Trophoblast cell (in vitro differentiated cells and primary cell): ENCODE data around the gene LRRC18.

ENCODE experiments used
- DNase-seq, 2 donors: peaks; one replicate each; pipeline ENCODE4 v3.0.0-alpha.2; 2016
- H2AFZ ChIP-seq: 2 replicates; pipeline ENCODE4 v1.6.1; 2013; ENCODE audit warnings: low read length, moderate library complexity, mild to moderate bottlenecking; ENCODE audit not compliant: insufficient read depth, poor library complexity
- H2AK5ac ChIP-seq: 2 replicates; pipeline ENCODE4 v1.6.1; 2013; ENCODE audit warnings: mild to moderate bottlenecking, low read length
- H2BK120ac ChIP-seq: 2 replicates; pipeline ENCODE4 v1.6.1; 2013; ENCODE audit warnings: low read length, mild to moderate bottlenecking, moderate library complexity; ENCODE audit not compliant: insufficient read depth, poor library complexity
- H2BK12ac ChIP-seq: 2 replicates; pipeline ENCODE4 v1.6.1; 2013; ENCODE audit warnings: mild to moderate bottlenecking, low read length, moderate library complexity
- H2BK5ac ChIP-seq: 2 replicates; pipeline ENCODE4 v1.6.1; 2013; ENCODE audit warnings: low read length, low read depth, moderate library complexity, mild to moderate bottlenecking; ENCODE audit not compliant: poor library complexity
- H3K14ac ChIP-seq: 2 replicates; pipeline ENCODE4 v1.6.1; 2013; ENCODE audit warnings: mild to moderate bottlenecking, low read length
- H3K18ac ChIP-seq: 2 replicates; pipeline ENCODE4 v1.6.1; 2013; ENCODE audit warnings: mild to moderate bottlenecking, low read length
- H3K23ac ChIP-seq: 2 replicates; pipeline ENCODE4 v1.6.1; 2013; ENCODE audit warnings: low read length
- H3K27ac ChIP-seq: 2 replicates; pipeline ENCODE4 v1.5.1; 2013; ENCODE audit warnings: low read depth, mild to moderate bottlenecking, inconsistent platforms, low read length, moderate library complexity
- H3K27me3 ChIP-seq: 2 replicates; pipeline ENCODE4 v1.6.1; 2013; ENCODE audit warnings: inconsistent platforms, mild to moderate bottlenecking, low read length, moderate library complexity; ENCODE audit not compliant: insufficient read depth
- H3K36me3 ChIP-seq, 2 experiments: 1 replicate in 1 of 2; 2 replicates in 1 of 2; pipeline ENCODE4 v1.6.1; 2013; ENCODE audit warnings: low read length in 2 of 2, mild to moderate bottlenecking in 2 of 2, moderate library complexity in 1 of 2; ENCODE audit not compliant: insufficient read depth in 2 of 2, control insufficient read depth in 1 of 2
- H3K4ac ChIP-seq: 2 replicates; pipeline ENCODE4 v1.6.1; 2013; ENCODE audit warnings: low read depth, mild to moderate bottlenecking, low read length, moderate library complexity
- H3K4me1 ChIP-seq, 2 experiments: 1 replicate in 1 of 2; 2 replicates in 1 of 2; pipeline ENCODE4 v1.6.1; 2013; ENCODE audit warnings: low read length in 2 of 2, mild to moderate bottlenecking in 2 of 2, moderate library complexity in 1 of 2; ENCODE audit not compliant: insufficient read depth in 2 of 2, control insufficient read depth in 1 of 2
- H3K4me2 ChIP-seq: 2 replicates; pipeline ENCODE4 v1.6.1; 2013; ENCODE audit warnings: inconsistent platforms, mild to moderate bottlenecking, low read length, moderate library complexity
- H3K4me3 ChIP-seq: 2 replicates; pipeline ENCODE4 v1.5.1; 2013; ENCODE audit warnings: mild to moderate bottlenecking, low read depth, low read length, inconsistent platforms
- H3K79me1 ChIP-seq: one replicate; pipeline ENCODE4 v1.6.1; 2013; ENCODE audit warnings: low read length
- H3K79me2 ChIP-seq: 2 replicates; pipeline ENCODE4 v1.6.1; 2013; ENCODE audit warnings: low read length, mild to moderate bottlenecking; ENCODE audit not compliant: control insufficient read depth, insufficient read depth, poor library complexity
- H3K9ac ChIP-seq: 2 replicates; pipeline ENCODE4 v1.6.1; 2013; ENCODE audit warnings: mild to moderate bottlenecking, low read length
- H3K9me3 ChIP-seq: 2 replicates; pipeline ENCODE4 v1.6.1; 2013; ENCODE audit warnings: low read depth, mild to moderate bottlenecking, control low read depth, inconsistent platforms, low read length; ENCODE audit not compliant: insufficient read depth
- H4K12ac ChIP-seq: 2 replicates; pipeline ENCODE4 v1.6.1; 2013; ENCODE audit warnings: low read depth, mild to moderate bottlenecking, low read length, moderate library complexity
- H4K8ac ChIP-seq: 2 replicates; pipeline ENCODE4 v1.6.1; 2013; ENCODE audit warnings: low read depth, mild to moderate bottlenecking, low read length, moderate library complexity
- H4K91ac ChIP-seq: one replicate; pipeline ENCODE4 v1.6.1; 2013; ENCODE audit warnings: low read depth, mild to moderate bottlenecking, low read length, moderate library complexity
- WGBS: extraction: QIAGEN DNeasy Blood & Tissue Kit; methylation state at CpG from one replicate; pipeline ENCODE4 v1.1.7; 2013; ENCODE audit warnings: missing lambda C conversion rate; ENCODE audit not compliant: insufficient read length, insufficient coverage; ENCODE audit errors: extremely low coverage; 5-methylcytosine and 5-hydroxymethylcytosine counted together

LRRC18 gene

DNA sequence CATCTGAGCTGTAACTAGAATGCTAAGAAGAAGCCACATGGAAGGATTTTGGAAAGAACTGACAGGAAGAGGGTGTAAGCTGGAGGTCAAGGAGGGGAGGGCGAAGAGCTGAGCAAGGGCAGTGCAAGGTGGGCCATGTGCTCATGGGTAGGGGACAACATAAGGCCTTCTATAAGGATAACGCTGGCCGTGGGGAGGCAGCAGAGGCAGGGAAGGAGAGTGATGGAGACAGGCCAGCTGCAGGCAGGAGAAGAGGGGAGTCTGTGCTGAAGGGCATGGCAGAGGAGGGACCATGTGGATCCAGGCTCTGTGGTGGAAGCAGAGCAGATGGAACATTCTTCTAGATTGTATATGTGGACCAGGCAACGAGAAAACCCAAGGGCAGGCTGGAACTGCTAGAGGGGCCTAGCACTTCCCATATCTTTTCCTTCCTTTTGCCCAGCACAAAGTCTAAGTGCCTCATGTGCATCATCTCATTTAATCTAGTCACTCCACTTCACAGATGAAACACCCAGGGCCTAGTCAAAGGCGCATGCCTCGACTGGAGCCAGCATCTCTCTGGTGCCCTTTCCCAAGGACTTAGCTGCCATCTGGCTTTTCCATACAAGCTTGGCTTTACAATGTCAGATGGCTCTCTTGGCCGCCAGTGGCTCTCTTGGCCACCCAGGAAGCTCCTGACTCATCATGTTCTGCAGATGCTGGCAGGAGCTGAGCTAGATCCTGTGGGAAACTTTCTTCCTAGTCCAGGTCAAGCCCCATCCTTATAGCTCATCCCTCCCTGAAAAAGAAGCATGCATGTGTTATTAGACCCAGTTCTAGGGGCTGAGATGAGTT lies 6.6 kb downstream of the LRRC18 start:
- H2BK12ac ChIP-seq: no peak overlapping the region
- no peak overlapping the region for H2BK5ac ChIP-seq
- H3K79me1 ChIP-seq: no peaks in the 10 kb centered on the region
- H3K9ac ChIP-seq: no peak overlapping the region
- no peak overlapping the region for H3K4me2 ChIP-seq
- H3K36me3 ChIP-seq: no peaks in the 10 kb centered on the region
- peaks cover 0 to 5% of the 10 kb centered on the region in 2 experiments for H3K4me1 ChIP-seq
- no peak overlapping the region for H3K18ac ChIP-seq
- H4K12ac ChIP-seq: no peak overlapping the region
- H4K91ac ChIP-seq: no peak overlapping the region
- no peaks in the 10 kb centered on the region for H3K27me3 ChIP-seq
- H3K4me3 ChIP-seq: no peak overlapping the region
- H2AFZ ChIP-seq: no peak overlapping the region
- H3K4ac ChIP-seq: no peak overlapping the region
- no peak overlapping the region for H3K27ac ChIP-seq
- DNase-seq: no peak
- no CpG with 5 or more reads among the region's 7 CpGs for WGBS
- no peak overlapping the region for H4K8ac ChIP-seq
- no peaks in the 10 kb centered on the region for H3K79me2 ChIP-seq
- H2BK120ac ChIP-seq: no peak overlapping the region
- H3K23ac ChIP-seq: no peak overlapping the region
- H3K9me3 ChIP-seq: peaks cover 3% of the 10 kb centered on the region
- no peak overlapping the region for H2AK5ac ChIP-seq
- no peak overlapping the region for H3K14ac ChIP-seq

- Histone ChIP-seq H4K8ac (no peak overlapping the region), H3K27ac (no peak overlapping the region), H3K9me3 (peaks cover 3% of the 10 kb centered on the region), H3K36me3 (no peaks in the 10 kb centered on the region), H3K18ac (no peak overlapping the region), H3K4me2 (no peak overlapping the region), H3K14ac (no peak overlapping the region), H3K4me3 (no peak overlapping the region), H3K23ac (no peak overlapping the region), H2AK5ac (no peak overlapping the region), H2AFZ (no peak overlapping the region), H3K4ac (no peak overlapping the region), H2BK120ac (no peak overlapping the region), H3K79me1 (no peaks in the 10 kb centered on the region), H3K27me3 (no peaks in the 10 kb centered on the region), H3K4me1 (peaks cover 0 to 5% of the 10 kb centered on the region in 2 experiments), H4K12ac (no peak overlapping the region), H2BK12ac (no peak overlapping the region), H2BK5ac (no peak overlapping the region), H3K79me2 (no peaks in the 10 kb centered on the region), H4K91ac (no peak overlapping the region), H3K9ac (no peak overlapping the region)
- DNase-seq: peak in 1 of 2 donors; percentile 10
- WGBS: no CpG with 5 or more reads among the region's 4 CpGs
Observed at GRCh38 chr10:48931188-48931587, 8.5 kb downstream of the LRRC18 start.

DNA sequence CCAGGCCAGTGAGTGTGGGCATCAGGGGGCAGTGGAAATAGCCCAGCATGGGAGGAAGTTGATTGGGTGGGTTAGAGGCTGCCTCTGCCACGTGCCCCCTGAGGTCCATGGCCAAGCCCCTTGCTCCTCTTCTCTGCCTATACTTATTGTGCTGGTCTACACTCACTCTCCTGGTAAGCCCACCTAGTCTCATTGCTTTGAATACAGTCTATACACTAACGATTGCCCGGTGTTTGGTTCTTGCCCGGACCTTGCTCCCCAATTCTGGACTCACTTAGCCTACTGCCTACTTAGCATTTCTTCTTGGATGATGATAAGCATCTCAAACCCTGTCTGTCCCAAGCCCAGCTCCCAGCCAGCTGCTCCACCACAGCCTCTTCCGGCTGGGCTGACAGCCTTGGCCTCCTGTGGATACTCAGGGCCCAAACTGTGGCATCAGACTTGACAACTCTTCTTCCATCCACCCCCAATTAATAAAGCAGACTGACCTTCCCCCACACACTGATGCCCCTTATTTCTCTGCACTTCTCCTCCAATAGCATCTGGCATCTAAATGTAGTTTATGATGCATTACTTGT lies 10.1 kb downstream of the LRRC18 start:
- Histone ChIP-seq H2AFZ (no peak overlapping the region), H3K4me3 (peak overlapping the region; percentile 40), H3K9me3 (peaks cover 3% of the 10 kb centered on the region), H2BK120ac (no peak overlapping the region), H2BK5ac (no peak overlapping the region), H3K79me1 (no peaks in the 10 kb centered on the region), H3K9ac (no peak overlapping the region), H4K91ac (no peak overlapping the region), H3K79me2 (no peaks in the 10 kb centered on the region), H3K36me3 (no peaks in the 10 kb centered on the region), H4K12ac (no peak overlapping the region), H3K23ac (no peak overlapping the region), H3K27me3 (no peaks in the 10 kb centered on the region), H2BK12ac (no peak overlapping the region), H2AK5ac (no peak overlapping the region), H3K4me1 (peaks cover 0 to 5% of the 10 kb centered on the region in 2 experiments), H3K14ac (no peak overlapping the region), H3K27ac (no peak overlapping the region), H3K4ac (no peak overlapping the region), H3K18ac (no peak overlapping the region), H4K8ac (no peak overlapping the region), H3K4me2 (no peak overlapping the region)
- no CpG with 5 or more reads among the region's 5 CpGs for WGBS
- no peak for DNase-seq

- Histone ChIP-seq H3K9me3 (no peaks in the 10 kb centered on the region), H2AFZ (no peak overlapping the region), H3K27me3 (no peaks in the 10 kb centered on the region), H3K36me3 (no peaks in the 10 kb centered on the region), H4K91ac (no peak overlapping the region), H2AK5ac (no peak overlapping the region), H3K27ac (no peak overlapping the region), H2BK12ac (no peak overlapping the region), H3K23ac (no peak overlapping the region), H3K4me1 (peaks cover 0 to 5% of the 10 kb centered on the region in 2 experiments), H3K4ac (no peak overlapping the region), H3K18ac (no peak overlapping the region), H3K79me2 (no peaks in the 10 kb centered on the region), H2BK120ac (no peak overlapping the region), H3K9ac (no peak overlapping the region), H4K12ac (no peak overlapping the region), H3K79me1 (no peaks in the 10 kb centered on the region), H3K14ac (no peak overlapping the region), H3K4me2 (no peak overlapping the region), H2BK5ac (no peak overlapping the region), H4K8ac (no peak overlapping the region), H3K4me3 (no peak overlapping the region)
- WGBS: no CpG with 5 or more reads among the region's 13 CpGs
- DNase-seq: no peak
Observed at GRCh38 chr10:48926764-48927540, 12.7 kb downstream of the LRRC18 start.
